ENCODE data around the gene IL6R.
"Not testable (repeated sequence)": the region's sequence is repeated elsewhere in the genome, so short reads cannot be mapped to it uniquely, and the experiment has no call there.

Gene IL6R

GRCh38 chr1:154478639-154479038 is 73.5 kb downstream of the IL6R start:
- in situ Hi-C loops (cut with HindIII; ENCODE audit: low sequenced_read_pairs): no loop called here

- in situ Hi-C loops (cut with HindIII; ENCODE audit: low sequenced_read_pairs): no loop called here
Observed at GRCh38 chr1:154479764-154480421, 74.8 kb downstream of the IL6R start.

GRCh38 chr1:154481053-154481452 is 75.9 kb downstream of the IL6R start:
- in situ Hi-C loops (cut with HindIII; ENCODE audit: low sequenced_read_pairs): no loop called here

GRCh38 chr1:154483941-154484803 is 79.0 kb downstream of the IL6R start:
- in situ Hi-C loops (cut with HindIII; ENCODE audit: low sequenced_read_pairs): no loop called here

GRCh38 chr1:154485106-154485505 is 80.0 kb downstream of the IL6R start:
- in situ Hi-C loops (cut with HindIII; ENCODE audit: low sequenced_read_pairs): no loop called here

GRCh38 chr1:154485910-154486496 is 80.9 kb downstream of the IL6R start:
- in situ Hi-C loops (cut with HindIII; ENCODE audit: low sequenced_read_pairs): no loop called here

GRCh38 chr1:154486756-154487155 is 81.6 kb downstream of the IL6R start:
- in situ Hi-C loops (cut with HindIII; ENCODE audit: low sequenced_read_pairs): not testable (repeated sequence)

GRCh38 chr1:154488922-154489321 is 83.8 kb downstream of the IL6R start:
- in situ Hi-C loops (cut with HindIII; ENCODE audit: low sequenced_read_pairs): no loop called here

GRCh38 chr1:154489695-154490274 is 84.6 kb downstream of the IL6R start:
- in situ Hi-C loops (cut with HindIII; ENCODE audit: low sequenced_read_pairs): no loop called here

- in situ Hi-C loops (cut with HindIII; ENCODE audit: low sequenced_read_pairs): no loop called here
Observed at GRCh38 chr1:154490317-154490716, 85.2 kb downstream of the IL6R start.

GRCh38 chr1:154492115-154492514 is 87.0 kb downstream of the IL6R start:
- in situ Hi-C loops (cut with HindIII; ENCODE audit: low sequenced_read_pairs): no loop called here

GRCh38 chr1:154493276-154493675 is 88.1 kb downstream of the IL6R start:
- in situ Hi-C loops (cut with HindIII; ENCODE audit: low sequenced_read_pairs): no loop called here

- in situ Hi-C loops (cut with HindIII; ENCODE audit: low sequenced_read_pairs): no loop called here
Observed at GRCh38 chr1:154495496-154496273, 90.5 kb downstream of the IL6R start.

- in situ Hi-C loops (cut with HindIII; ENCODE audit: low sequenced_read_pairs): no loop called here
Observed at GRCh38 chr1:154496383-154496782, 91.2 kb downstream of the IL6R start.

- in situ Hi-C loops (cut with HindIII; ENCODE audit: low sequenced_read_pairs): no loop called here
Observed at GRCh38 chr1:154497026-154497806, 92.1 kb downstream of the IL6R start.

- in situ Hi-C loops (cut with HindIII; ENCODE audit: low sequenced_read_pairs): no loop called here
Observed at GRCh38 chr1:154499446-154499845, 94.3 kb downstream of the IL6R start.

GRCh38 chr1:154500533-154500932 is 95.4 kb downstream of the IL6R start:
- in situ Hi-C loops (cut with HindIII; ENCODE audit: low sequenced_read_pairs): no loop called here

- in situ Hi-C loops (cut with HindIII; ENCODE audit: low sequenced_read_pairs): no loop called here
Observed at GRCh38 chr1:154501423-154502065, 96.4 kb downstream of the IL6R start.

GRCh38 chr1:154502066-154502743 is 97.1 kb downstream of the IL6R start, which contains the start of the genes SHE and TDRD10:
Gene SHE (minus strand): TSS chr1:154502412. CDS start chr1:154502026, 386 bp downstream.
Gene TDRD10 (plus strand): TSS chr1:154502219. CDS start chr1:154506904, 4,685 bp downstream.
- in situ Hi-C loops (cut with HindIII; ENCODE audit: low sequenced_read_pairs): no loop called here

Measured in DLD1 (cell line).